HG02852 (cell line): ENCODE results near the gene SLC9A9.
"Not testable (repeated sequence)": the region's sequence is repeated elsewhere in the genome, so short reads cannot be mapped to it uniquely, and the experiment has no call there.

Source experiments
- ATAC-seq: cut with Tn5 transposase; IDR thresholded peaks from one replicate; pipeline ENCODE4 v1.9.1; 2021; ENCODE audit warnings: mild to moderate bottlenecking, moderate library complexity; ENCODE audit not compliant: unreplicated experiment

The SLC9A9 gene

GRCh38 chr3:143699424-143699823 lies 148.8 kb downstream of the SLC9A9 start:
- no peak for ATAC-seq

GRCh38 chr3:143698682-143699303 lies 149.5 kb downstream of the SLC9A9 start:
- ATAC-seq: no peak

DNA sequence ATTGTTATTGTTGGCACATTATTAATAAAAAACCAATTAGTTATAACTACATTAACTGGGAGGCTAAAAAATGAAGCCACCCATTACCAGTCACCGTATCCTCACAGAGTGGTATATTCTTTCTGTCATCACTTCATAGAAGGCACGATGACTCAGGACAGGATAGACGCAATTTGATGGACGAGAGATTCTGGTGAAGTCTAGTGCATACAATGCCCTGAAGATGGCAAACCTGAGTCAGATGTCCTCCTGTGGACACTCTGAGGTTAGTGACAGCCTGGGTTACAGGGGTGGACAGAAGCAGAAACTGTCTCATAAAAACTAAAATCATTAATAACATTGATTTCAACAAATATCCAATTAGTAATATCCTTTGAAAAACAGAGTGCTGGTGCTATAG lies 150.3 kb downstream of the SLC9A9 start:
- no peak for ATAC-seq

DNA sequence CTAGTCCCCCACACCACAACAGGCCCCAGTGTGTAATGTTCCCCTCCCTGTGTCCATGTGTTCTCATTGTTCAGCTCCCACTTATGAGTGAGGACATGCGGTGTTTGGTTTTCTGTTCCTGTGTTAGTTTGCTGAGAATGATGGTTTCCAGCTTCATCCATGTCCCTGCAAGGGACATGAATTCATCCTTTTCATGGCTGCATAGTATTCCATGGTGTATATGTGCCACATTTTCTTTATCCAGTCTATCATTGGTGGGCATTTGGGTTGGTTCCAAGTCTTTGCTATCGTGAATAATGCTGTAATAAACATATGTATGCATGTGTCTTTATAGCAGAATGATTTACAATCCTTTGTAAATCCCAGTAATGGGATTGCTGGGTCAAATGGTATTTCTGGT lies 152.9 kb downstream of the SLC9A9 start:
- ATAC-seq: not testable (repeated sequence)

GRCh38 chr3:143693506-143693905 lies 154.8 kb downstream of the SLC9A9 start:
- ATAC-seq: no peak

DNA sequence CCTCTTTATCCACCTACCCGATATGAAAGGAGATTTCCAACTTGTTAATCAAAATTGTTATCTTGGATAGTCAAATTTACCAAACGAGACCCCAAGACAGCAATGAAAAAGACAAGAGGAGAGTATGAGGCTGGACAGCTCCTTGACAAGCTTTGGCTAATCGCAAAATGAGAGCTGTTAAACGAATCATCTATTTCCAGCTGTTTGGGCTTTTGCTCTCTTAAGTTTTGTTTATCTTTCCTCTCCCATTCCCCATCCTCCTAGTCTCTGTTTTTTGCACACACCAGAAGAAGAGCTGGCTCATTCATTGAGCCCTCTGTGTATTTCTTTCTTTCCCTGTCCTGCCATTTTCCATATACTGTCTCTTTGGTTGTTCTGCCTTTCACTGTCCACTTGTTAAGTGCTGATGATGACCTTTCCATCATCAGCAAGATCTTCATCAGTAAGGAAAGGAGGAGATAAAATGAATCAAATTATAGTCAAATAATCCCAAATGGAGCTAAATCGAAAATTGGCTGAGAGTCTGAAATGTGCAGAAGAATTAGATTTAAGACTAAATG lies 161.6 kb downstream of the SLC9A9 start:
- no peak for ATAC-seq

GRCh38 chr3:143685491-143685890 lies 162.8 kb downstream of the SLC9A9 start:
- no peak for ATAC-seq

DNA sequence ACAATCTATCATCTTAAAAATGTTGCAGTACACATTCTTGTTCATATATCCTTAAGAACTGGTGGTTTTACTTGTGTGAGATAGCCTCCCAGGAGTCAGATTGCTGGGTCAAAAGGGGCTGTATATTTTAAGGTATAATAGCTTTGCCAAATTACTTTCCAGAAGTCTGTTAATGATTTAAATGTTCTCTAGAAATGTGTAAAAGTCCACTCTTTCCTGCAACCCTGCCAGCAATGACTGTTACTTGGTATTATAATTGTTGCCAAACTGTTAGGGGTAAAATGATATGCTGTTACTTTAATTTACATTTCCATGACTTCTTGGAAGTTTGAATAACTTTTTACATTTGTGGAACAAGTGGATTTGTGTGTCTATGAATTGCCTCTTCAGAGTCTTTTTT lies 170.8 kb downstream of the SLC9A9 start:
- ATAC-seq: no peak

- ATAC-seq: no peak
Observed at GRCh38 chr3:143676747-143677146, 171.5 kb downstream of the SLC9A9 start.

DNA sequence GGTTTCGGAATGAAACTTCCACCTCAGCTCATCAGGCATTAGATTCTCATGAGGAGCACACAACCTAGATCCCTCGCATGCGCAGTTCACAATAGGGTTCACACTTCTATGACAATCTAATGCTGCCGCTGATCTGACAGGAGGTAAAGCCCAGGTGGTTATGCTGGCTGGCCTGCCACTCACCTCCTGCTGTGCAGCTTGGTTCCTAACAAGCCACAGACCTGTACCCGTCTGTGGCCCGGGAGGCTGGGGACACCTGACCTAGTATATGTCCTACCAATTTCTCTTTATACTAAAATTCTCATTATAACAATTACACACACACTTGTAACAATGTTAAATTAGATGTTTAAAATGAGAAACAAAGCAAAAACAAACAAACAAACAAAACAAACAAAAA lies 172.2 kb downstream of the SLC9A9 start:
- no peak for ATAC-seq

GRCh38 chr3:143674100-143674968 lies 173.9 kb downstream of the SLC9A9 start:
- ATAC-seq: peak; percentile 55

DNA sequence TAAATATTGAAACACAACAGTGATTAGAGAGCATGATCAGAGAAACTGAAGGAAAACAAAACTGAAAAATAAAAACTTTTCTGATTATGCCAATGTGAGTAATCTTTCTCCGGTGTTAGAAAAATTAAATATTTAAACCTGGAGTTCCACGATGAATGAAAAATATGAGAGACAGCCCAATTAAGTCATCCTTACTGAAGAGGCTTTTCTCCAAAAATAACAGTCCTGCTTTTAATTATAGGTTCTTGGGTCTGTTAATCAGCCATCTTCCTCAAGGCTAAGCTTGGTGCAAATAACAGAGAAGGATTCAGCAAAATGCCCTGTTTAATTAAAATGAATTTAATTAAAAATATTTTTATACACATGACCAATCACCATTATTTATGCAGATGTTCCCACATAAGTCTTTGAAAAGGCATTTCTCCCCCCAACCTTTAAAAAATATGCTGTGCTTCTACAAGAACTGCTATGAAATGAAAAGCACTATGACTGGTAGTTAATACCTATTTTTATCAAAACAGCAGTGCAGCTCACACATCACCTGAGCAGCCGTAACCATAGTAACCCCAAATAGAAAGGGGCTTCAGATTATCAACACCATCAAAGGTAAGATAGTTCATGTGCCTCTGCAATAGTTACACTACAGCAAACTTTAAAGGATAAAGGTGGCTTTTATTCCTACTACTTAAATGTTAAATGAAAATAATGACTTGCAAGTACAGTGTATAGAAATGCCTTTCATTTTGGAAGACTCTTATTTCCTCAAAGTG lies 175.7 kb downstream of the SLC9A9 start:
- no peak for ATAC-seq

DNA sequence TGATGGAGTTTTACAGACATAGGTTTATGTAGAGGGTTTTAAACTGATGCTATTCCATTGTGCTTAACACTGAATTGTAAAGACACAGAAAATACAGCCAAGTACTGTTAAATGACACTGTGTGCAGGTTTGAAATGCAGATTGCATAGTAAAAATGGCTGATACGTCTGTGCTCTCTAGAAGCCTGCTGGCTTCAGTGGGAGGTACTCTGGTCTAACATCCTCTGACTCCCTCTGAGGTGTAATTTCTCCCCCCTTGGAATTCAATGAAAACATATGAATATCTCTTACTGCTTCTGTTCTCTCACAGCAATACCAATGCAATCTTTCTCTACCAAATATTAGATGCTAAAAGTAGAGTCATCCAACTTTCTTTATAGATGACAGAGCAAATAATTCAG lies 176.6 kb downstream of the SLC9A9 start:
- ATAC-seq: no peak

- peak; percentile 92 for ATAC-seq
Observed at GRCh38 chr3:143668924-143669790, 179.1 kb downstream of the SLC9A9 start.

DNA sequence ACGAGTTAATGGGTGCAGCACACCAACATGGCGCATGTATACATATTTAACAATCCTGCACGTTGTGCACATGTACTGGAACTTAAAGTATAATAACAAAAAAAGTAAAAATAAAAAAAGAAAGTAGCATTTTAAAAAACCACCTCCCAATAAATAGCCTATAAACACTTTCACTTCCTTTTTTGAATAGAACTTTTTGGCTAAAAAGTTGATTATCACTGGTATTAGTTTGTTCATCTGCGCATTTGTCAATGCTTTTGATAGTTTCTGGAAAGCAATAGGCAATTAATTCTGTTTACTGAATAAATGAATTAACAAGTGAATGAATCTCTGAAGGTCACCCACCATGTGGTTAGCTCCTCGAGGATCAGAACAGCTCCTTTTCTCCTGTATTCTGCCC lies 179.9 kb downstream of the SLC9A9 start:
- ATAC-seq: no peak

DNA sequence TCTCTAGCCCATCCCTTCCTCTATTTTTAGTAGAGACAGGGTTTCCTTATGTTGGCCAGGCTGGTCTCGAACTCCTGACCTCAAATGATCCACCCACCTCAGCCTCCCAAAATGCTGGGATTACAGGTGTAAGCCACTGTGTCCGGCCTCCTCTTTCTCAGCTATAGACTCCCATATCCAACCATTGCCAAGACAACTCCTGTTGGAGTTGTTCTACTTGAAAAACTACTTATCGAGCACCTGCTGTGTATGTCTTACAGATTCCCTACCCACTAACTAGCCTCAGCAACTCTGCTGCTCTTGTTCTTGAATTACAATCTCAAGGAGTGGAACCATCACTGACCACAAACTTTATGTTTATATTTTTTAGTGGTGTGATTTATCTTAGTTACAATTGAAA lies 186.6 kb downstream of the SLC9A9 start:
- ATAC-seq: no peak

- no peak for ATAC-seq
Observed at GRCh38 chr3:143658861-143659260, 189.4 kb downstream of the SLC9A9 start.

- no peak for ATAC-seq
Observed at GRCh38 chr3:143658116-143658515, 190.2 kb downstream of the SLC9A9 start.

DNA sequence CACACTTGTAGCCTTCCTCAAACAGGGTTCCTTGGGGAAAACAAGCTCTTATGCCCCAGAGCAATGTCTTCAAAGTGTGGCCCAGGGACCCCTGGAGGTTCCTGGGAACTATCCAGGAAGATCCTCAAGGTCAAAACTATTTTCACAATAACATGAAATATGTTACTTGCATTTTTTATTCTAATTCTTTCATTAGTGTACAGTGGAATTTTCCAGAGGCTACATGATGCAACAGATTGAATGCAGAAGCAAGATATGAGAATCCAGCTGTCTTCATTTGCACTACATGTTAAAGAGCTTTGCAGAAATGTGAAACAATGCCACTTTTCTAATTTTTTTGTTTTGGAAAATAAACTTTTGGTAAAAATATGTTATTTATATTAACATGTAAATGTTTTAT lies 190.9 kb downstream of the SLC9A9 start:
- no peak for ATAC-seq

GRCh38 chr3:143654906-143655305 lies 193.4 kb downstream of the SLC9A9 start:
- no peak for ATAC-seq
